Liver (tissue), 3 donors: ENCODE measurements around the gene FAM25A.
"Not testable (repeated sequence)": the region's sequence is repeated elsewhere in the genome, so short reads cannot be mapped to it uniquely, and the experiment has no call there.

ENCODE experiments used
- ATF3 ChIP-seq: IDR thresholded peaks from 2 replicates; pipeline ENCODE4 v1.6.1; 2016; ENCODE audit warnings: antibody characterized with exemption
- CTCF ChIP-seq: fragments of 150-350 bp; IDR thresholded peaks from 2 replicates; pipeline ENCODE4 v1.5.1; 2017; ENCODE audit warnings: improper control_type of control experiment, low read depth, low read length; ENCODE audit not compliant: missing input control
- REST ChIP-seq: IDR thresholded peaks from 2 replicates; pipeline ENCODE4 v1.6.1; 2016; ENCODE audit warnings: antibody characterized with exemption, mild to moderate bottlenecking
- donor health status: healthy.
- donor health status: healthy.

- not testable (repeated sequence) for TF ChIP-seq CTCF, ATF3, REST
These were observed 5.3 kb downstream of the FAM25A start for GRCh38 chr10:87025285-87025958.
